Measurements from ENCODE around the gene CEP192.
A peak's percentile ranks its signal among the peaks of the same experiment; 100 is the strongest.

The CEP192 gene

GRCh38 chr18:13028869-13029268 lies 37.7 kb downstream of the CEP192 start:
- Mint-ChIP-seq H3K27ac (no peak overlapping the region), H3K36me3 (ENCODE audit: low read depth) (peaks cover 63% of the 10 kb centered on the region), H3K27me3 (ENCODE audit: low read depth) (no peaks in the 10 kb centered on the region), H3K4me3 (no peak overlapping the region), H3K9me3 (no peaks in the 10 kb centered on the region), H3K4me1 (ENCODE audit: low read depth) (peaks cover 13% of the 10 kb centered on the region)
- DNase-seq (ENCODE audit: low spot score) = no peak

DNA sequence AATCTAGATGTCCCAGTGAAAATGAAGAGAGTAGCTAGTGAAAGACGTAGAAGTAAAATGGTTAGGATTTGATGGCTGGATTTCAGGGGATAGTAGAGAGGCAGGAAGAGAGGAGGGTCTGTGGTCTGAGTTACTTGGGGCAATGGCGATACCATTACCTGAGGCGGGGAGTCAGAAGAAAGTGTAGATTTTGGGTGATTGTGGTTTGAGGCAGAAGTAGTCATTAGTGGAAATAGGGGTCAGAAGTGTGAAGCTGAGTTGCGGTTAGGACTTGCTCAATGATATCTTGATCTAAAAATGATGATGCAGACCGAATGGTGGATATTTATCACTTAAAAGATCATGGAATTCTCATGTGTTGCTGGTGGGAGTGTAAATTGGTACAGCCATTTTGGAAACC lies 41.0 kb downstream of the CEP192 start:
- Mint-ChIP-seq H3K27me3 (ENCODE audit: low read depth) (no peaks in the 10 kb centered on the region), H3K4me1 (ENCODE audit: low read depth) (peaks cover 10% of the 10 kb centered on the region), H3K4me3 (no peak overlapping the region), H3K9me3 (no peaks in the 10 kb centered on the region), H3K36me3 (ENCODE audit: low read depth) (peaks cover 56% of the 10 kb centered on the region), H3K27ac (peak overlapping the region; percentile 16)
- DNase-seq (ENCODE audit: low spot score) = no peak

DNA sequence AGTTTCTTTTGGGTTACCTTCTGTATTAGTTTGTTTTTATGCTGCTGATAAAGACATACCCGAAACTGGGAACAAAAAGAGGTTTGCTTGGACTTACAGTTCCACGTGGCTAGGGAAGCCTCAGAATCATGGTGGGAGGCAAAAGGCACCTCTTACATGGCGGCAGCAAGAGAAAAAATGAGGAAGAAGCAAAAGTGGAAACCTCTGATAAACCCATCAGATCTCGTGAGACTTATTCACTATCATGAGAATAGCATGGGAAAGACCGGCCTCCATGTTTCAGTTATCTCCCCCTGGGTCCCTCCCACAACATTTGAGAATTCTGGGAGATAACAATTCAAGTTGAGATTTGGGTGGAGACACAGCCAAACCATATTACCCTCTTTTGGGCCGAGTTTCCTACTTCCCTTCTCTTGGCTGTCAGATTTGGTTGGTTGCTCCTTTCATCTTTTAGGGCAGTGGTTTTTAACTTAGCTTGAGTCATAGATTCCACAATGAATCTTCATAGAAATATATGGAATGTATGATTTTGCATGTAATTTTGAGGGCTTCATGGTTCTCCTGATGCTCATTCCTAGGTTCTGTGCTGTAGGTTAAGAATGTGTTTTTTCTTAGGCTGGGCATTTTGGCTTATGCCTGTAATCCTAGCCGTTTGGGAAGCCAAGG lies 44.2 kb downstream of the CEP192 start:
- H3K27ac Mint-ChIP-seq = no peak overlapping the region
- DNase-seq (ENCODE audit: low spot score) = no peak
- peaks cover 60% of the 10 kb centered on the region for H3K36me3 Mint-ChIP-seq (ENCODE audit: low read depth)
- no peaks in the 10 kb centered on the region for H3K27me3 Mint-ChIP-seq (ENCODE audit: low read depth)
- H3K4me1 Mint-ChIP-seq (ENCODE audit: low read depth) = peaks cover 10% of the 10 kb centered on the region
- H3K4me3 Mint-ChIP-seq = no peak overlapping the region
- H3K9me3 Mint-ChIP-seq = no peaks in the 10 kb centered on the region

DNA sequence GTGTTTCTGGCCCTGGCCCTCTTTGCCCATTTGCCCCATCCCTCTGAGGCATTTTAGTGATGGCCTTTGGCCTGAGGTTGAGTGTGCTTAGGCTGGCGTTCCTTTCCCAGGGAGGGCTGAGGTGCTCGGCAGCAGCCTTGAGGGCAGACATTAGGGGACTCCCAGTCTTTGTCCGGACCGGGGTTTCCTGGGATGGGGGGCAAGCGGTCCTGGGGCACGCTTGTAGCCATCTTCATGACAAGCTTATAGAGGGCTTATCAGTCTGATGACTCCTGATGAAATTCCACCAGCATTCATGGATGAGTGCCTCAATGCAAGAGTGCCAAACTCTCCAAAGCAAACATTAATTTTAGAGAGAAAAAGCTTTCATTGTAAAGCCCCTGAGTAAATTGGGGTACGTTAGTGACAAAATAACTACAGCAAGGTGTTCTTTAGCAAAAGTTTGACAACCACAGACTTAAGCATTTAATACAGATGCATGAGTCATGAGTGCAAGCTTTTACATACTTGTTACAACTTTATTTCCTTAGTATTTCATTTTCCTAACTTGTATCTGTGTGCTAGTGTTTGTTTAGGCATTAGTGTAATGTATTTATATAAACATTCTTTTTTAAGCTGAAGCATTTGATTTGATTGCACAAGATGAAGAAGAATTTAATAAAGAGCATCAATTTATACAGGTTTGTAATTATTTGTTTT lies 45.6 kb downstream of the CEP192 start:
- Mint-ChIP-seq H3K27ac (no peak overlapping the region), H3K4me1 (ENCODE audit: low read depth) (peaks cover 6% of the 10 kb centered on the region), H3K4me3 (no peak overlapping the region), H3K36me3 (ENCODE audit: low read depth) (peaks cover 58% of the 10 kb centered on the region), H3K27me3 (ENCODE audit: low read depth) (no peaks in the 10 kb centered on the region), H3K9me3 (no peaks in the 10 kb centered on the region)
- no peak for DNase-seq (ENCODE audit: low spot score)

DNA sequence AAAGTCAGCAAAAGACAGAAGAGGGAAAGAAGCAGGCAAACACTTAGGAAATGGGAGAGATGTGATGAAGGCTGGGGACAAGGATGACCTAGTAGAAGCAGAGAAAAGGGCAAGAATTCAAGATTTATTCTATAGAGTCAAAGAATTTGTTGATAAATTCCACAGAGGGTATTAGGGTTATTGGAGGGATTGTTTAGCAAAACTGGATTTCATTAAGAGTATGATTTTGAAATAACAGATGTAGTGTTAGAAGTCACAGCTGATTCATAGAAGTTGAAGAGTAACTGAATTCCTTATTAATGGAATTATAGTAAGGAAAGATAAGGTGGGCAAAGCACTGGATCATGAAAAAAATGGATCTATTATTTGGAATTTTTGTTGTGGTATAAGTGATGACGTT lies 48.6 kb downstream of the CEP192 start:
- no peak overlapping the region for H3K4me3 Mint-ChIP-seq
- no peaks in the 10 kb centered on the region for H3K27me3 Mint-ChIP-seq (ENCODE audit: low read depth)
- H3K36me3 Mint-ChIP-seq (ENCODE audit: low read depth) = peaks cover 62% of the 10 kb centered on the region
- DNase-seq (ENCODE audit: low spot score) = no peak
- H3K4me1 Mint-ChIP-seq (ENCODE audit: low read depth) = peaks cover under 1% of the 10 kb centered on the region
- H3K27ac Mint-ChIP-seq = no peak overlapping the region
- H3K9me3 Mint-ChIP-seq = peaks cover 5% of the 10 kb centered on the region

- Mint-ChIP-seq H3K9me3 (peaks cover 5% of the 10 kb centered on the region), H3K27me3 (ENCODE audit: low read depth) (no peaks in the 10 kb centered on the region)
Observed at GRCh38 chr18:13043066-13043465, 51.9 kb downstream of the CEP192 start.

DNA sequence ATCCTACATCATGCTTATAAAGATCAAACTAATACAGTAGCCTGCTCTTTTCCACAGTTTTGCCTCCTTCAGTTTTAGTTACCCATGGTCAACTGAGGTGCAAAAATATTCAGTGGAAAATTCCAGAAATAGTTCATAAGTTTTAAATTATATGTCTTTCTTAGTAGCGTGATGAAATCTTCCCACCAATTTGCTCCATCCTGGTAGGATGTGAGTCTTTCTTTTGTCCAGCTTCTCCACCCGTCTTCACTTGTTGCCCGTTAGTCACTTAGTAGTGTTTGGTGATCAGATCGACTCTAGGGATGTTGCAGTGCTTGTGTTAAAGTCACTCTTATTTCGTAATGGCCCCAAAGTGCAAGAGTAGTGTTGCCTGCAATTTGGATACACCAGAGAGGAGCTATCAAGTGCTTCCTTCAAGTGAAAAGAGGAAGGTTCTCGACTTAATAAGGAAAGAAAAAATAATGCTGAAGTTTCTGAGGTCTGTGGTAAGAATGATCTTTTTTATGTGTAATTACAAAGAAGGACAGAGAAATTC lies 57.0 kb downstream of the CEP192 start:
- no peaks in the 10 kb centered on the region for H3K9me3 Mint-ChIP-seq
- H3K27me3 Mint-ChIP-seq (ENCODE audit: low read depth) = no peaks in the 10 kb centered on the region
- no peak overlapping the region for H3K4me3 Mint-ChIP-seq
- peaks cover 76% of the 10 kb centered on the region for H3K36me3 Mint-ChIP-seq (ENCODE audit: low read depth)
- no peak overlapping the region for H3K27ac Mint-ChIP-seq
- no peak for DNase-seq (ENCODE audit: low spot score)
- peaks cover 15% of the 10 kb centered on the region for H3K4me1 Mint-ChIP-seq (ENCODE audit: low read depth)

More at GRCh38 chr18:13043066-13043465, 51.9 kb downstream of the CEP192 start:
- Mint-ChIP-seq H3K4me1 (ENCODE audit: low read depth) (peaks cover 8% of the 10 kb centered on the region), H3K4me3 (no peak overlapping the region), H3K27ac (no peak overlapping the region), H3K36me3 (ENCODE audit: low read depth) (peaks cover 75% of the 10 kb centered on the region)
- no peak for DNase-seq (ENCODE audit: low spot score)

GRCh38 chr18:13051159-13051558 lies 60.0 kb downstream of the CEP192 start:
- Mint-ChIP-seq H3K36me3 (ENCODE audit: low read depth) (peaks cover 66% of the 10 kb centered on the region), H3K27me3 (ENCODE audit: low read depth) (no peaks in the 10 kb centered on the region), H3K9me3 (no peaks in the 10 kb centered on the region), H3K4me1 (ENCODE audit: low read depth) (peaks cover 11% of the 10 kb centered on the region), H3K27ac (peak overlapping the region; percentile 28), H3K4me3 (no peak overlapping the region)
- peak; percentile 21 for DNase-seq (ENCODE audit: low spot score)

GRCh38 chr18:13051950-13052349 lies 60.8 kb downstream of the CEP192 start:
- Mint-ChIP-seq H3K27me3 (ENCODE audit: low read depth) (no peaks in the 10 kb centered on the region), H3K4me1 (ENCODE audit: low read depth) (peaks cover 10% of the 10 kb centered on the region), H3K27ac (peak overlapping the region; percentile 73), H3K9me3 (no peaks in the 10 kb centered on the region), H3K36me3 (ENCODE audit: low read depth) (peaks cover 69% of the 10 kb centered on the region), H3K4me3 (no peak overlapping the region)
- DNase-seq (ENCODE audit: low spot score) = no peak

DNA sequence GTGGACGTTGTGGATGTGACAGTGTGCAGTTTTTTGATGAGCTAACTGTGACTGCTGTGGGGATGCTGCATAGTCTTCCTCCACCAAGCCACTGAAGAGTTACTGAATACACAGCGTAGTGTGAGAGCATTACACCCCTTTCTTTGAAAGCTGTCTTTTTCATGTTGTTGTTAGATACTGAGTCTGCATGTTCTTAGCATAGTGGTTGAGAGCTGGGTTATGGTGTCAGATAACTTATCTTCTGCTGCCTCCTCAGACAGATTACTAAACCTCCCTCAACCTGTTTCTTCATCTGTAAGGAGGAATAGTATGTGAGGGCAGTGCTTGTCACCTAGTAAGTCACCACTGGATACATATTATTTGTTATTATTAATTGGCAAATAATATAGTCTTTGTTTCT lies 63.2 kb downstream of the CEP192 start:
- H3K9me3 Mint-ChIP-seq = no peaks in the 10 kb centered on the region
- H3K27me3 Mint-ChIP-seq (ENCODE audit: low read depth) = no peaks in the 10 kb centered on the region
- peaks cover 60% of the 10 kb centered on the region for H3K36me3 Mint-ChIP-seq (ENCODE audit: low read depth)
- no peak overlapping the region for H3K4me3 Mint-ChIP-seq
- DNase-seq (ENCODE audit: low spot score) = no peak
- H3K4me1 Mint-ChIP-seq (ENCODE audit: low read depth) = peaks cover 6% of the 10 kb centered on the region
- H3K27ac Mint-ChIP-seq = no peak overlapping the region

- Mint-ChIP-seq H3K27me3 (ENCODE audit: low read depth) (no peaks in the 10 kb centered on the region), H3K27ac (no peak overlapping the region), H3K4me3 (no peak overlapping the region), H3K36me3 (ENCODE audit: low read depth) (peaks cover 67% of the 10 kb centered on the region), H3K4me1 (ENCODE audit: low read depth) (peaks cover 5% of the 10 kb centered on the region), H3K9me3 (no peaks in the 10 kb centered on the region)
- no peak for DNase-seq (ENCODE audit: low spot score)
Observed at GRCh38 chr18:13061630-13062189, 70.5 kb downstream of the CEP192 start.

DNA sequence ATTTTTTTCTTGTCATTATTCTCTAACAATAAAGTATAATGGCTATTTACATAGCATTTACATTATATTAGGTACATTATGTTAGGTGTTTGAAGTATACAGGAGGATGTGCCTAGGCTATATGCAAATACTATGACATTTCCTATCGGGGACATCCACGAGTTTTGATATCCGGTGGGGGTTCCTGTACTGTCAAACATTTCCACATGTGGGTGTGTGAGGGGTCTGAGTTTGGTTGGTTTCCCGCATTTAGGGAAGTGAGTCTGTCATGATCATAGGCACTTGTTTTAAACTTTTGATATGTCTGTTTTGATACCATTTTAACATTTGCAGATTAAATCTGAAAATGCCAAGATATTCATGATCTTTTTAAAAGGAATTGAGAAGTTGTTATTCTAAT lies 76.0 kb downstream of the CEP192 start:
- Mint-ChIP-seq H3K4me3 (no peak overlapping the region), H3K9me3 (no peaks in the 10 kb centered on the region), H3K27me3 (ENCODE audit: low read depth) (no peaks in the 10 kb centered on the region), H3K27ac (no peak overlapping the region), H3K36me3 (ENCODE audit: low read depth) (peaks cover 64% of the 10 kb centered on the region), H3K4me1 (ENCODE audit: low read depth) (peaks cover 10% of the 10 kb centered on the region)
- no peak for DNase-seq (ENCODE audit: low spot score)

GRCh38 chr18:13067966-13068365 lies 76.8 kb downstream of the CEP192 start:
- H3K27ac Mint-ChIP-seq = no peak overlapping the region
- peaks cover 66% of the 10 kb centered on the region for H3K36me3 Mint-ChIP-seq (ENCODE audit: low read depth)
- no peak for DNase-seq (ENCODE audit: low spot score)
- H3K4me1 Mint-ChIP-seq (ENCODE audit: low read depth) = peaks cover 10% of the 10 kb centered on the region
- H3K27me3 Mint-ChIP-seq (ENCODE audit: low read depth) = no peaks in the 10 kb centered on the region
- no peaks in the 10 kb centered on the region for H3K9me3 Mint-ChIP-seq
- no peak overlapping the region for H3K4me3 Mint-ChIP-seq

DNA sequence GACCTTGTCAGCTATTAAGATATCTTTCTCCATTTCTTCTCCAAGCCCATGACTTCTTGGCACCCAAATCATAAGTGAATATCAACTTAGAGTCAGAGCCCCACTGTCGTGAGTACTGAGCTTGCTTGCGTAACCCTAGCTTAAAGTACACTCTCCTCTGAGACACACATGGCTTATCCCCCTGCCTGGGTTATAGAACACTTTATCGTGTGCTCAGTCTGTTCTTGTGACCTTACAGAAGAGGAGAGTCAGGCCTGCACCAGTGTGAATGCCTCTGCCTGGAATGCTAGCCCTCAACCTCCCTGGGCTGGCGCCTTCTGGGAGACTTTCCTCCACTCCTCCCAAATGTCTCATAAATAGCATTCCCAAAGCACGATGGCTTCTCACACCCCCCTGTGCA lies 79.3 kb downstream of the CEP192 start:
- peak overlapping the region; percentile 46 for H3K27ac Mint-ChIP-seq
- H3K36me3 Mint-ChIP-seq (ENCODE audit: low read depth) = peaks cover 71% of the 10 kb centered on the region
- DNase-seq (ENCODE audit: low spot score) = no peak
- peaks cover 7% of the 10 kb centered on the region for H3K4me1 Mint-ChIP-seq (ENCODE audit: low read depth)
- H3K27me3 Mint-ChIP-seq (ENCODE audit: low read depth) = no peaks in the 10 kb centered on the region
- H3K4me3 Mint-ChIP-seq = no peak overlapping the region
- no peaks in the 10 kb centered on the region for H3K9me3 Mint-ChIP-seq
